K562 treated with DMSO at 1 percent for 12 hours (cell line): ENCODE data around the gene MAGT1. TPM values are rescaled to one million over a fixed set of nuclear protein-coding genes. Genes with fewer than 3 reads are reported as not detected.

Experiments used
- total RNA-seq: library from RNA; unstranded; fragments of 300-600 nt; gene quantifications from 2 replicates; pipeline ENCODE4 v1.2.3, GENCODE V29; 2022; ENCODE audit not compliant: insufficient read depth

Gene MAGT1
- total RNA-seq, result 11.7 and 27.6 TPM in 2 replicates

GRCh38 chrX:77894921-77895886, at the start of gene MAGT1:
MAGT1 (minus strand) TSS chrX:77895435; CDS start chrX:77895410, 25 bp downstream.

GRCh38 chrX:77910108-77910840, 15.0 kb upstream of the MAGT1 start, which contains the start of gene ATP7A:
ATP7A (plus strand) TSS chrX:77910693; CDS start chrX:77971642, 60,949 bp downstream.

GRCh38 chrX:77899081-77899828, 4.0 kb upstream of the MAGT1 start, which contains the start of gene COX7B:
COX7B (plus strand) TSS chrX:77899468; CDS start chrX:77899554, 86 bp downstream.

GRCh38 chrX:77785486-77786364, 109.5 kb downstream of the MAGT1 start, which contains the start of gene ATRX:
ATRX (minus strand) TSS chrX:77786216; CDS start chrX:77786001, 215 bp downstream.

Other genes starting within 250 kb of the MAGT1 start
- 4.1 and 14.7 TPM in 2 replicates for gene ATRX, start 109.2 kb downstream of the MAGT1 start, total RNA-seq
- 461 and 627 TPM in 2 replicates for gene COX7B, start 4.0 kb upstream of the MAGT1 start, total RNA-seq
- gene ATP7A, start 15.3 kb upstream of the MAGT1 start, total RNA-seq, result 0.99 and 6.2 TPM in 2 replicates
- not detected in 2 replicates for gene PGAM4, start 74.2 kb upstream of the MAGT1 start, total RNA-seq
- 128 and 136 TPM in 2 replicates for gene PGK1, start 208.8 kb upstream of the MAGT1 start, total RNA-seq
- gene TAF9B, start 244.2 kb upstream of the MAGT1 start, total RNA-seq, result 4.5 and 15.1 TPM in 2 replicates